PC-3 (cell line): ENCODE results near the gene SPACDR. TPM values are rescaled to one million over a fixed set of nuclear protein-coding genes. Genes with fewer than 3 reads are reported as not detected.

ENCODE experiments used
- ATAC-seq: fragments of 200-7000 bp; cut with Tn5 transposase; 2 replicates; pipeline ENCODE4 v1.9.1; 2020; ENCODE audit warnings: mild to moderate bottlenecking, moderate library complexity
- BruUV-seq: library from RNA; stranded (reverse); fragments of 400-500 nt; replicated peaks from 2 replicates; lab custom pipeline; 2021; lab: Mats Ljungman, UMichigan
- CTCF ChIA-PET: fragments of 300-600 bp; sonication (Branson Sonifier 250); formaldehyde crosslinking; loops from one replicate; lab custom pipeline; 2022; ENCODE audit warnings: antibody characterized with exemption; lab: Charles Lee
- POLR2A ChIA-PET: fragments of 300-600 bp; sonication (Branson Sonifier 250); formaldehyde crosslinking; loops from one replicate; lab custom pipeline; 2022; ENCODE audit warnings: antibody characterized with exemption; ENCODE audit not compliant: unreplicated experiment; lab: Charles Lee
- DNase-seq: peaks from one replicate; pipeline ENCODE4 v3.0.0-alpha.2; 2015
- H2AFZ ChIP-seq: fragments of 300-600 bp; sonication (generic); 2 replicates; pipeline ENCODE4 v1.6.0; 2016; ENCODE audit warnings: antibody characterized with exemption, low read length
- H3F3A ChIP-seq: fragments of 300-600 bp; sonication (generic); one replicate; pipeline ENCODE4 v1.6.0; 2017; ENCODE audit warnings: antibody characterized with exemption, low read length, control low read depth, mild to moderate bottlenecking; ENCODE audit not compliant: unreplicated experiment
- H3K27ac ChIP-seq: fragments of 300-600 bp; sonication (generic); 2 replicates; pipeline ENCODE4 v1.5.1; 2016; ENCODE audit warnings: mild to moderate bottlenecking, low read length
- H3K27me3 ChIP-seq: fragments of 300-600 bp; sonication (generic); 2 replicates; pipeline ENCODE4 v1.6.1; 2016; ENCODE audit warnings: low read length, mixed read lengths
- H3K36me3 ChIP-seq: fragments of 300-600 bp; sonication (generic); 2 replicates; pipeline ENCODE4 v1.6.1; 2016; ENCODE audit warnings: low read depth, mixed run types, low read length, mixed read lengths
- H3K4me1 ChIP-seq: fragments of 300-600 bp; sonication (generic); 2 replicates; pipeline ENCODE4 v1.5.1; 2016; ENCODE audit warnings: low read length; ENCODE audit not compliant: insufficient read depth
- H3K4me2 ChIP-seq: fragments of 300-600 bp; sonication (generic); 2 replicates; pipeline ENCODE4 v1.6.0; 2016; ENCODE audit warnings: low read length
- H3K4me3 ChIP-seq: fragments of 300-600 bp; sonication (generic); 2 replicates; pipeline ENCODE4 v1.5.1; 2016; ENCODE audit warnings: mild to moderate bottlenecking, low read length, mixed read lengths
- H3K79me2 ChIP-seq: fragments of 300-600 bp; sonication (generic); 2 replicates; pipeline ENCODE4 v1.6.1; 2017; ENCODE audit warnings: low read length, mixed read lengths
- H3K9ac ChIP-seq: fragments of 300-600 bp; sonication (generic); 2 replicates; pipeline ENCODE4 v1.6.0; 2016; ENCODE audit warnings: mild to moderate bottlenecking, low read length
- H3K9me2 ChIP-seq: fragments of 300-600 bp; sonication (generic); replicated peaks from 2 replicates; pipeline ENCODE4 v1.6.1; 2016; ENCODE audit warnings: mixed run types, low read length, mixed read lengths
- H3K9me3 ChIP-seq: fragments of 300-600 bp; sonication (generic); 2 replicates; pipeline ENCODE4 v1.6.1; 2016; ENCODE audit warnings: low read length, mixed read lengths
- H4K20me1 ChIP-seq: fragments of 300-600 bp; sonication (generic); 2 replicates; pipeline ENCODE4 v1.6.1; 2016; ENCODE audit warnings: low read length, mixed read lengths
- EZH2 ChIP-seq: fragments of 300-600 bp; sonication (generic); IDR thresholded peaks from one replicate; pipeline ENCODE4 v1.6.1; 2017; ENCODE audit warnings: antibody characterized with exemption, mild to moderate bottlenecking, low read length; ENCODE audit not compliant: unreplicated experiment
- EZH2phosphoT487 ChIP-seq: fragments of 300-600 bp; sonication (generic); IDR thresholded peaks from 2 replicates; pipeline ENCODE4 v1.6.1; 2018; ENCODE audit warnings: mild to moderate bottlenecking, antibody characterized with exemption, low read length, borderline replicate concordance
- intact Hi-C: fragments of 100-400 bp; cut with micrococcal nuclease; formaldehyde crosslinking; loops from 2 replicates; pipeline ENCODE4 v1.9.0; 2023
- total RNA-seq: library from RNA; depleted of rRNA; stranded (reverse); fragments of >200 nt; gene quantifications from 2 replicates; pipeline ENCODE4 v1.2.3, GENCODE V29; 2014
- TF ChIP-seq, protein P1 (sequence below): fragments of 300-600 bp; sonication (generic); conservative IDR thresholded peaks from 2 replicates; pipeline ENCODE4 v1.5.1; 2017; ENCODE audit warnings: antibody characterized with exemption, low read depth, mild to moderate bottlenecking, low read length

Gene SPACDR
- total RNA-seq, 1 experiment from 2014 or later = 0.11 TPM

DNA sequence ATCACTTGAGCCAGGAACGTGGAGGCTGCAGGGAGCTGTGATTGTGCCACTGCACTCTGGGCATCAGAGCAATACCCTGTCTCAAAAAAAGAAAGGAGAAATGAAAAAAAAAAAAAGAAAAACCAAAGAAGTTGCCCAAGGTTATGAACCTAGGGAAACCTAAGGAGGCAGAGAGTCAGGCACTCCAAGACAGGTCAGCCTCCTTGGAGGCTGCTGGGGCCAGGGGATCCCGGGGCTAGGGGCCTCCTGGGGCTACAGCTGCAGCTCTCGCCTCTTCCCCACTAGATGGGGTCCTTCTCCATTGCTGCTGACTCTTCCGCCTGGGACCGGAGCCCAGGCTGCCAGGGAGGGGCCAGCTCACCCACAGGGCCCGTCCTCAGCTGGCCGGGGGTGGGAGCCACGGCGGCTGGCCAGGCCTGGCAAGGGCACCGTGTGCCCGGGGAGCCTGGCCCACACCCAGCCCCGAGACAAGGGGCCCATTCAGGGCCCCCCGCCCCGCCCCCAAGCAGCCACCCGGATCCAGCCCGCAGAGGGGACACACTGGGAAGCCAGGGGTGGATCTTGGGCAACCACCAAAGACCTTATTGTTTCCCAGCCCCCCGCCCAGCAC is 1.7 kb upstream of the SPACDR start:
- no peaks in the 10 kb centered on the region for H3K9me2 ChIP-seq
- no peak overlapping the region for H3K9ac ChIP-seq
- BruUV-seq = no TSS peak
- H3K36me3 ChIP-seq = no peaks in the 10 kb centered on the region
- POLR2A ChIA-PET = interaction anchor here (0.6 kb wide), 1 partner anchor 210 kb away, joined by 4 read pairs; no protein-coding TSS in a partner anchor
- ATAC-seq = peak; percentile 82
- H4K20me1 ChIP-seq = no peaks in the 10 kb centered on the region
- TF ChIP-seq, protein P1, sequence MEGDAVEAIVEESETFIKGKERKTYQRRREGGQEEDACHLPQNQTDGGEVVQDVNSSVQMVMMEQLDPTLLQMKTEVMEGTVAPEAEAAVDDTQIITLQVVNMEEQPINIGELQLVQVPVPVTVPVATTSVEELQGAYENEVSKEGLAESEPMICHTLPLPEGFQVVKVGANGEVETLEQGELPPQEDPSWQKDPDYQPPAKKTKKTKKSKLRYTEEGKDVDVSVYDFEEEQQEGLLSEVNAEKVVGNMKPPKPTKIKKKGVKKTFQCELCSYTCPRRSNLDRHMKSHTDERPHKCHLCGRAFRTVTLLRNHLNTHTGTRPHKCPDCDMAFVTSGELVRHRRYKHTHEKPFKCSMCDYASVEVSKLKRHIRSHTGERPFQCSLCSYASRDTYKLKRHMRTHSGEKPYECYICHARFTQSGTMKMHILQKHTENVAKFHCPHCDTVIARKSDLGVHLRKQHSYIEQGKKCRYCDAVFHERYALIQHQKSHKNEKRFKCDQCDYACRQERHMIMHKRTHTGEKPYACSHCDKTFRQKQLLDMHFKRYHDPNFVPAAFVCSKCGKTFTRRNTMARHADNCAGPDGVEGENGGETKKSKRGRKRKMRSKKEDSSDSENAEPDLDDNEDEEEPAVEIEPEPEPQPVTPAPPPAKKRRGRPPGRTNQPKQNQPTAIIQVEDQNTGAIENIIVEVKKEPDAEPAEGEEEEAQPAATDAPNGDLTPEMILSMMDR = peak; percentile 71
- TF ChIP-seq EZH2 (no peak), EZH2phosphoT487 (no peak)
- H3K4me3 ChIP-seq = no peak overlapping the region
- H2AFZ ChIP-seq = 0 out of 2 replicates have a peak overlapping the region, but pooled peaks have one; percentile 34
- H3K9me3 ChIP-seq = no peaks in the 10 kb centered on the region
- H3K79me2 ChIP-seq = no peaks in the 10 kb centered on the region
- CTCF ChIA-PET = interaction anchor here (0.5 to 1.1 kb wide), 14 partner anchors 14 to 940 kb away, joined by 3 to 14 read pairs (median 4); partner anchors contain the start of genes FBXO24 and LRCH4
- intact Hi-C loops = loop anchor here (10.0 kb wide), 1 partner anchor 389 kb away; the partner anchor contains the start of gene SLC12A9
- DNase-seq = peak; percentile 70
- H3K4me1 ChIP-seq = no peaks in the 10 kb centered on the region
- no peaks in the 10 kb centered on the region for H3F3A ChIP-seq
- no peak overlapping the region for H3K4me2 ChIP-seq
- H3K27ac ChIP-seq = no peak overlapping the region
- no peaks in the 10 kb centered on the region for H3K27me3 ChIP-seq

DNA sequence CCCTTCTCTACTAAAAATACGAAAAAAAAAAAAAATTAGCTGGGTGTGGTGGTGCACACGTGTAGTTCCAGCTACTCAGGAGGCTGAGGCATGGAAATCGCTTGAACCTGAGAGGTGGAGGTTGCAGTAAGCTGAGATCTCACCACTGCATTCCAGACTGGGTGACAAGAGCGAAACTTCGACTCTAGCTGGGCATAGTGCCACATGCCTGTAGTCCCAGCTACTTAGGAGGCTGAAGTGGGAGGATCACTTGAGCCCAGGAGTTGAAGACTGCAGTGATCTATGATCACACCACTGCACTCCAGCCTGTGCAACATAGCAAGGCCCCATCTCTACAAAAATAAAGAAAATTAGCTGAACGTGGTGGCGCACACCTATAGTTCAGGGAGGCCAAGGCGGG is 1.2 kb upstream of the SPACDR start:
- no peak overlapping the region for H3K4me3 ChIP-seq
- H3K27ac ChIP-seq = no peak overlapping the region
- H3K27me3 ChIP-seq = no peaks in the 10 kb centered on the region
- no peaks in the 10 kb centered on the region for H3K4me1 ChIP-seq
- CTCF ChIA-PET = interaction anchor here (0.5 to 1.1 kb wide), 10 partner anchors 17 to 940 kb away, joined by 3 to 14 read pairs (median 5); partner anchors contain the start of genes FBXO24 and LRCH4
- no peak overlapping the region for H2AFZ ChIP-seq
- H3F3A ChIP-seq = no peaks in the 10 kb centered on the region
- H4K20me1 ChIP-seq = no peaks in the 10 kb centered on the region
- intact Hi-C loops = loop anchor here (10.0 kb wide), 1 partner anchor 390 kb away; the partner anchor contains the start of gene SLC12A9
- TF ChIP-seq, protein P1 = no peak
- TF ChIP-seq EZH2 (no peak), EZH2phosphoT487 (no peak)
- no peaks in the 10 kb centered on the region for H3K9me3 ChIP-seq
- H3K36me3 ChIP-seq = no peaks in the 10 kb centered on the region
- DNase-seq (peak; percentile 13), ATAC-seq (no peak)
- no peaks in the 10 kb centered on the region for H3K79me2 ChIP-seq
- H3K9ac ChIP-seq = no peak overlapping the region
- H3K9me2 ChIP-seq = no peaks in the 10 kb centered on the region
- POLR2A ChIA-PET = interaction anchor here (0.6 kb wide), 1 partner anchor 211 kb away, joined by 4 read pairs; no protein-coding TSS in a partner anchor
- BruUV-seq = no TSS peak
- no peak overlapping the region for H3K4me2 ChIP-seq

DNA sequence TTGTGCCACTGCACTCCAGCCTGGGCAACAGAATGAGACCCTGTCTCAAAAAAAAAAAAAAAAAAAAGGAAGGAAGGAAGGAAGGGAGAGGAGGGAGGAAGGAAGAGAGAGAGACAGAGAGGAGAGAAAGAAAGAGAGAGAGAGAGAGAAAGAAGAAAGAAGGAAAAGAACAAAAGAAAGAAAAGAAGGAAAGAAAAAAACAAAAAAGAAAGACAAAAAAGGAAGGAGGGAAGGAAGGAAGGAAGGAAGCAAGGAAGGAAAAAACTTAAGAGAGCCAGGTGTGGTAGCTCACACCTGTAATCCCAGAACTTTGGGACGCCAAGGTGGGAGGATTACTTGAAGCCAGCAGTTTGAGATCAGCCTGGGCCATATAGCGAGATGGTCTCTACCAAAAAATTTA is 731 bp upstream of the SPACDR start:
- Histone ChIP-seq H3K36me3 (no peaks in the 10 kb centered on the region), H3K27me3 (no peaks in the 10 kb centered on the region), H3K79me2 (no peaks in the 10 kb centered on the region), H3K4me1 (no peaks in the 10 kb centered on the region), H3F3A (no peaks in the 10 kb centered on the region), H3K9me2 (no peaks in the 10 kb centered on the region), H2AFZ (no peak overlapping the region), H3K27ac (no peak overlapping the region), H3K9me3 (no peaks in the 10 kb centered on the region), H3K4me2 (no peak overlapping the region), H3K4me3 (no peak overlapping the region), H4K20me1 (no peaks in the 10 kb centered on the region), H3K9ac (no peak overlapping the region)
- intact Hi-C loops = loop anchor here (10.0 kb wide), 1 partner anchor 390 kb away; the partner anchor contains the start of gene SLC12A9
- ATAC-seq (no peak), DNase-seq (no peak)
- no TSS peak for BruUV-seq
- no peak for TF ChIP-seq EZH2phosphoT487
- TF ChIP-seq, protein P1 = no peak
- no peak for TF ChIP-seq EZH2
- POLR2A ChIA-PET = no interaction called here
- CTCF ChIA-PET = interaction anchor here (1.1 kb wide), 1 partner anchor 32 kb away, joined by 3 read pairs; no protein-coding TSS in a partner anchor
